ENCODE results near the gene HGF. TPM values are rescaled to one million over a fixed set of nuclear protein-coding genes. Genes with fewer than 3 reads are reported as not detected.
"Not testable (repeated sequence)": the region's sequence is repeated elsewhere in the genome, so short reads cannot be mapped to it uniquely, and the experiment has no call there.

Gene HGF
- total and polyA plus RNA-seq, 2 of the 13 experiments (the other 11 are each of a cell fraction or from before 2014, with no cell fraction given) = not detected

- TF ChIP-seq RERE (CRISPR knock-in tag; IDR thresholded peaks at IDR 0.05; ENCODE audit: low read depth) (no peak), CCDC6 (CRISPR knock-in tag; IDR thresholded peaks at IDR 0.05) (no peak), ZNF496 (CRISPR knock-in tag; IDR thresholded peaks at IDR 0.05; ENCODE audit: insufficient replicate concordance) (no peak), SIN3B (IDR thresholded peaks at IDR 0.05; ENCODE audit: low read length) (no peak)
Observed at GRCh38 chr7:81816312-81816711, 46.5 kb upstream of the HGF start (continued).

GRCh38 chr7:81812866-81813476 lies 43.1 kb upstream of the HGF start:
- CTCF ChIA-PET (ENCODE audit: low intra/inter-chr PET ratio, low total read pairs); H3K9ac ChIP-seq (ENCODE audit: insufficient read depth, low read depth, low read length); FAIRE-seq; H3K79me2 ChIP-seq (ENCODE audit: insufficient read depth, low read length); H3K36me3 ChIP-seq (replicated peaks in 1 of 2; ENCODE audit: control insufficient read depth in 1 of 2, insufficient read depth in 2 of 2, low read length in 2 of 2); ATAC-seq; POLR2A ChIA-PET; H2AFZ ChIP-seq (ENCODE audit: low read length); BruUV-seq (replicated peaks); H4K20me1 ChIP-seq (ENCODE audit: insufficient read depth, low read length); H3K27ac ChIP-seq (ENCODE audit: extremely low read length, insufficient read depth, low read length); H3K9me3 ChIP-seq (ENCODE audit: low read length); H3K4me3 ChIP-seq (replicated peaks in 1 of 3; ENCODE audit: insufficient read depth in 1 of 3, low read depth in 2 of 3, low read length in 3 of 3); DNase-seq (ENCODE audit: low spot score); H3K4me1 ChIP-seq (ENCODE audit: insufficient read depth, low read length); H3K4me2 ChIP-seq (ENCODE audit: low read depth, low read length); in situ Hi-C loops (cut with HindIII; ENCODE audit: extremely low pct_ligation_motif_present, low pct_unique_long_range_greater_than_20kb); H3K27me3 ChIP-seq (ENCODE audit: control insufficient read depth in 1 of 2, insufficient read depth in 2 of 2, low read length in 2 of 2); intact Hi-C loops (cut with micrococcal nuclease; ENCODE audit: unreplicated experiment): not testable (repeated sequence)
- 4% methylated on average over 3 of the region's 3 CpGs for WGBS (ENCODE audit: low lambda C conversion rate)

Data from HepG2 (cell line).